GM18867 (cell line): ENCODE measurements around the gene USP12.
"Not testable (repeated sequence)": the region's sequence is repeated elsewhere in the genome, so short reads cannot be mapped to it uniquely, and the experiment has no call there.

Experiments
- ATAC-seq: cut with Tn5 transposase; IDR thresholded peaks from one replicate; pipeline ENCODE4 v1.9.1; 2021; ENCODE audit warnings: mild to moderate bottlenecking, moderate library complexity; ENCODE audit not compliant: unreplicated experiment

USP12 gene

GRCh38 chr13:27171244-27171826 lies at the start of gene USP12:
TSS of gene USP12 (minus strand) at chr13:27171811. CDS start at chr13:27171639, 172 bp downstream.
- ATAC-seq, result peak; percentile 18

GRCh38 chr13:27219611-27220010 lies 48.0 kb upstream of the USP12 start:
- no peak for ATAC-seq

GRCh38 chr13:27218861-27219260 lies 47.2 kb upstream of the USP12 start:
- not testable (repeated sequence) for ATAC-seq

- not testable (repeated sequence) for ATAC-seq
Measured at GRCh38 chr13:27217791-27218190, 46.2 kb upstream of the USP12 start.

GRCh38 chr13:27213386-27213785 lies 41.8 kb upstream of the USP12 start:
- ATAC-seq, result not testable (repeated sequence)

- ATAC-seq, result no peak
Measured at GRCh38 chr13:27211771-27212364, 40.3 kb upstream of the USP12 start.

- no peak for ATAC-seq
Measured at GRCh38 chr13:27211271-27211670, 39.7 kb upstream of the USP12 start.

GRCh38 chr13:27208514-27208913 lies 36.9 kb upstream of the USP12 start:
- ATAC-seq, result no peak

- ATAC-seq, result no peak
Measured at GRCh38 chr13:27203854-27204253, 32.2 kb upstream of the USP12 start.

- no peak for ATAC-seq
Measured at GRCh38 chr13:27203186-27203585, 31.6 kb upstream of the USP12 start.

- no peak for ATAC-seq
Measured at GRCh38 chr13:27201661-27202060, 30.1 kb upstream of the USP12 start.

- no peak for ATAC-seq
Measured at GRCh38 chr13:27200413-27201070, 28.9 kb upstream of the USP12 start.

GRCh38 chr13:27199696-27200095 lies 28.1 kb upstream of the USP12 start:
- ATAC-seq, result no peak

GRCh38 chr13:27199211-27199610 lies 27.6 kb upstream of the USP12 start:
- no peak for ATAC-seq

GRCh38 chr13:27194895-27195764 lies 23.5 kb upstream of the USP12 start:
- ATAC-seq, result no peak

- ATAC-seq, result no peak
Measured at GRCh38 chr13:27194209-27194608, 22.6 kb upstream of the USP12 start.

- no peak for ATAC-seq
Measured at GRCh38 chr13:27193496-27193895, 21.9 kb upstream of the USP12 start.

- ATAC-seq, result no peak
Measured at GRCh38 chr13:27192973-27193372, 21.4 kb upstream of the USP12 start.

GRCh38 chr13:27192367-27192766 lies 20.8 kb upstream of the USP12 start:
- ATAC-seq, result not testable (repeated sequence)

- no peak for ATAC-seq
Measured at GRCh38 chr13:27189192-27189591, 17.6 kb upstream of the USP12 start.

- ATAC-seq, result no peak
Measured at GRCh38 chr13:27188239-27188638, 16.6 kb upstream of the USP12 start.
